IPS DF 6.9 (cell line): Measurements from ENCODE around the gene GALNT18.

Experiments used
- DNase-seq: peaks from one replicate; pipeline ENCODE4 v3.0.0-alpha.2; 2013; ENCODE audit warnings: low read depth, low spot score
- H3K27ac ChIP-seq: one replicate; pipeline ENCODE4 v1.5.1; 2013; ENCODE audit warnings: low read length, control low read depth
- H3K27me3 ChIP-seq: 2 replicates; pipeline ENCODE4 v1.6.1; 2013; ENCODE audit warnings: mild to moderate bottlenecking, low read length; ENCODE audit not compliant: control insufficient read depth, insufficient read depth
- H3K36me3 ChIP-seq: 2 replicates; pipeline ENCODE4 v1.6.1; 2013; ENCODE audit warnings: low read length; ENCODE audit not compliant: control insufficient read depth, insufficient read depth
- H3K4me1 ChIP-seq: 2 replicates; pipeline ENCODE4 v1.6.1; 2013; ENCODE audit warnings: low read length; ENCODE audit not compliant: control insufficient read depth, insufficient read depth
- H3K4me3 ChIP-seq: 2 replicates; pipeline ENCODE4 v1.5.1; 2013; ENCODE audit warnings: mild to moderate bottlenecking, low read length
- H3K9me3 ChIP-seq: 2 replicates; pipeline ENCODE4 v1.6.1; 2013; ENCODE audit warnings: low read length, inconsistent platforms; ENCODE audit not compliant: control insufficient read depth, insufficient read depth
- WGBS: extraction: QIAGEN DNeasy Blood & Tissue Kit; methylation state at CpG from one replicate; pipeline ENCODE4 v1.1.7; 2013; ENCODE audit warnings: mixed read lengths, missing lambda C conversion rate; ENCODE audit not compliant: insufficient read length, insufficient coverage; 5-methylcytosine and 5-hydroxymethylcytosine counted together

The GALNT18 gene

GRCh38 chr11:11660363-11660740, 38.5 kb upstream of the GALNT18 start:
- peaks cover 3% of the 10 kb centered on the region for H3K4me1 ChIP-seq
- DNase-seq: no peak
- no peak overlapping the region for H3K4me3 ChIP-seq
- no peak overlapping the region for H3K27ac ChIP-seq
- H3K36me3 ChIP-seq: no peaks in the 10 kb centered on the region
- H3K27me3 ChIP-seq: no peaks in the 10 kb centered on the region
- H3K9me3 ChIP-seq: no peaks in the 10 kb centered on the region
- WGBS: no CpG with 5 or more reads among the region's 3 CpGs

- no peak overlapping the region for H3K4me3 ChIP-seq
- H3K9me3 ChIP-seq: no peaks in the 10 kb centered on the region
- no peaks in the 10 kb centered on the region for H3K27me3 ChIP-seq
- no peak for DNase-seq
- H3K4me1 ChIP-seq: peaks cover 3% of the 10 kb centered on the region
- WGBS: no CpG with 5 or more reads among the region's 3 CpGs
- H3K27ac ChIP-seq: no peak overlapping the region
- H3K36me3 ChIP-seq: no peaks in the 10 kb centered on the region
Measured at GRCh38 chr11:11659567-11660362, 38.0 kb upstream of the GALNT18 start.

- Histone ChIP-seq H3K27me3 (no peaks in the 10 kb centered on the region), H3K9me3 (no peaks in the 10 kb centered on the region), H3K36me3 (no peaks in the 10 kb centered on the region), H3K4me3 (no peak overlapping the region), H3K4me1 (peaks cover 3% of the 10 kb centered on the region), H3K27ac (no peak overlapping the region)
- no CpG with 5 or more reads among the region's 6 CpGs for WGBS
- DNase-seq: no peak
Measured at GRCh38 chr11:11657218-11657955, 35.6 kb upstream of the GALNT18 start.

GRCh38 chr11:11641581-11641980, 19.8 kb upstream of the GALNT18 start:
- WGBS: no CpG with 5 or more reads among the region's 1 CpG
- Histone ChIP-seq H3K27ac (no peak overlapping the region), H3K9me3 (no peaks in the 10 kb centered on the region), H3K36me3 (no peaks in the 10 kb centered on the region), H3K4me3 (no peak overlapping the region), H3K4me1 (no peaks in the 10 kb centered on the region), H3K27me3 (no peaks in the 10 kb centered on the region)
- no peak for DNase-seq

GRCh38 chr11:11640996-11641395, 19.2 kb upstream of the GALNT18 start:
- no peak for DNase-seq
- H3K27ac ChIP-seq: no peak overlapping the region
- no peaks in the 10 kb centered on the region for H3K27me3 ChIP-seq
- WGBS: no CpG with 5 or more reads among the region's 5 CpGs
- H3K4me1 ChIP-seq: no peaks in the 10 kb centered on the region
- H3K9me3 ChIP-seq: no peaks in the 10 kb centered on the region
- no peak overlapping the region for H3K4me3 ChIP-seq
- H3K36me3 ChIP-seq: no peaks in the 10 kb centered on the region

GRCh38 chr11:11640152-11640551, 18.3 kb upstream of the GALNT18 start:
- no CpG with 5 or more reads among the region's 1 CpG for WGBS
- no peaks in the 10 kb centered on the region for H3K9me3 ChIP-seq
- H3K27ac ChIP-seq: no peak overlapping the region
- no peak for DNase-seq
- H3K4me3 ChIP-seq: no peak overlapping the region
- H3K4me1 ChIP-seq: no peaks in the 10 kb centered on the region
- no peaks in the 10 kb centered on the region for H3K36me3 ChIP-seq
- H3K27me3 ChIP-seq: no peaks in the 10 kb centered on the region

GRCh38 chr11:11636671-11637070, 14.9 kb upstream of the GALNT18 start:
- no peak overlapping the region for H3K27ac ChIP-seq
- H3K4me3 ChIP-seq: no peak overlapping the region
- no CpG with 5 or more reads among the region's 3 CpGs for WGBS
- H3K4me1 ChIP-seq: no peaks in the 10 kb centered on the region
- no peaks in the 10 kb centered on the region for H3K9me3 ChIP-seq
- no peaks in the 10 kb centered on the region for H3K36me3 ChIP-seq
- DNase-seq: no peak
- no peaks in the 10 kb centered on the region for H3K27me3 ChIP-seq

- H3K4me3 ChIP-seq: no peak overlapping the region
- H3K4me1 ChIP-seq: no peaks in the 10 kb centered on the region
- H3K36me3 ChIP-seq: no peaks in the 10 kb centered on the region
- no CpG with 5 or more reads among the region's 5 CpGs for WGBS
- no peak overlapping the region for H3K27ac ChIP-seq
- DNase-seq: no peak
- no peaks in the 10 kb centered on the region for H3K9me3 ChIP-seq
- no peaks in the 10 kb centered on the region for H3K27me3 ChIP-seq
Measured at GRCh38 chr11:11635443-11635842, 13.6 kb upstream of the GALNT18 start.

GRCh38 chr11:11629368-11629767, 7.6 kb upstream of the GALNT18 start:
- no CpG with 5 or more reads among the region's 8 CpGs for WGBS
- Histone ChIP-seq H3K27me3 (no peaks in the 10 kb centered on the region; the same call in 1 of the 2 replicates), H3K4me1 (peaks cover 6% of the 10 kb centered on the region), H3K36me3 (no peaks in the 10 kb centered on the region), H3K4me3 (no peak overlapping the region), H3K9me3 (no peaks in the 10 kb centered on the region), H3K27ac (no peak overlapping the region)
- no peak for DNase-seq

- no peaks in the 10 kb centered on the region for H3K9me3 ChIP-seq
- peaks cover 6% of the 10 kb centered on the region for H3K4me1 ChIP-seq
- H3K36me3 ChIP-seq: no peaks in the 10 kb centered on the region
- H3K4me3 ChIP-seq: no peak overlapping the region
- WGBS: no CpG with 5 or more reads among the region's 4 CpGs
- no peak overlapping the region for H3K27ac ChIP-seq
- DNase-seq: no peak
- no peaks in the 10 kb centered on the region; the same call in 1 of the 2 replicates for H3K27me3 ChIP-seq
Measured at GRCh38 chr11:11628651-11629050, 6.8 kb upstream of the GALNT18 start.
